GM12891 (cell line): ENCODE results near the gene STPG3.

ENCODE experiments used
- DNase-seq: peaks from one replicate; pipeline ENCODE4 v3.0.0; 2011; ENCODE audit warnings: low spot score; ENCODE audit not compliant: insufficient read length
- FAIRE-seq: peaks from 2 replicates; lab custom pipeline; 2011; peaks lifted over from hg19 to GRCh38; lab: Jason Lieb, UNC
- PAX5 ChIP-seq: IDR thresholded peaks from 2 replicates; pipeline ENCODE4 v1.6.1; 2011; ENCODE audit warnings: low read length, moderate library complexity, mild to moderate bottlenecking; ENCODE audit not compliant: insufficient read depth, severe bottlenecking
- POLR2A ChIP-seq: IDR thresholded peaks from 2 replicates; pipeline ENCODE4 v1.6.1; 2011; ENCODE audit warnings: low read depth, low read length, control low read depth
- POLR2AphosphoS5 ChIP-seq: IDR thresholded peaks from 2 replicates; pipeline ENCODE4 v1.6.1; 2011; ENCODE audit warnings: low read depth, low read length, control low read depth
- POU2F2 ChIP-seq: IDR thresholded peaks from 2 replicates; pipeline ENCODE4 v1.6.1; 2011; ENCODE audit warnings: low read depth, mild to moderate bottlenecking, control low read depth, low read length, moderate library complexity
- SPI1 ChIP-seq: IDR thresholded peaks from 2 replicates; pipeline ENCODE4 v1.6.1; 2011; ENCODE audit warnings: low read depth, low read length, control low read depth
- TAF1 ChIP-seq: IDR thresholded peaks from 2 replicates; pipeline ENCODE4 v1.6.1; 2011; ENCODE audit warnings: low read depth, low read length, control low read depth

STPG3 gene

DNA sequence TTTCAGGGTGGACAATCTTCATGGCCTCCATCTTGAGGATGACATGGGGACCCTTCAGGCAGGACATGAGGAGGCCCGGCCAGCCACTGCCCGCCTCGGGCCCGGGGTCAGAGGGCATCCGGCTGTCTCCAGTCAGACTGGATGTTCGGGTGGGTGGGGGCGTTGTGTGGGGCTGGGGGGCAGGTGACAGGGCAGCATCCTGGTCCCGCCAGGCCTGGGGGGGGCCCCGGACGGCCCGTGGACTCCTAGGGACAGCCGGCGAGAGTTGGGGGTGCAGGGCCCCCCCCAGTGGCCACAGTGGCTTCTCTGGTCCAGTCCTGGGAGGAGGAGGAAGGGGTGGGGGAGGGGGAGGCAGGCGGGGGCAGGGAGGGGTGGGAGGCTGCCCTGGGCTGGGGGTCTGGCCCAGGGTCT lies 30.0 kb upstream of the STPG3 start:
- DNase-seq (no peak), FAIRE-seq (no peak)
- TF ChIP-seq POU2F2 (no peak), TAF1 (no peak), SPI1 (no peak), POLR2A (no peak), PAX5 (no peak), POLR2AphosphoS5 (no peak)

DNA sequence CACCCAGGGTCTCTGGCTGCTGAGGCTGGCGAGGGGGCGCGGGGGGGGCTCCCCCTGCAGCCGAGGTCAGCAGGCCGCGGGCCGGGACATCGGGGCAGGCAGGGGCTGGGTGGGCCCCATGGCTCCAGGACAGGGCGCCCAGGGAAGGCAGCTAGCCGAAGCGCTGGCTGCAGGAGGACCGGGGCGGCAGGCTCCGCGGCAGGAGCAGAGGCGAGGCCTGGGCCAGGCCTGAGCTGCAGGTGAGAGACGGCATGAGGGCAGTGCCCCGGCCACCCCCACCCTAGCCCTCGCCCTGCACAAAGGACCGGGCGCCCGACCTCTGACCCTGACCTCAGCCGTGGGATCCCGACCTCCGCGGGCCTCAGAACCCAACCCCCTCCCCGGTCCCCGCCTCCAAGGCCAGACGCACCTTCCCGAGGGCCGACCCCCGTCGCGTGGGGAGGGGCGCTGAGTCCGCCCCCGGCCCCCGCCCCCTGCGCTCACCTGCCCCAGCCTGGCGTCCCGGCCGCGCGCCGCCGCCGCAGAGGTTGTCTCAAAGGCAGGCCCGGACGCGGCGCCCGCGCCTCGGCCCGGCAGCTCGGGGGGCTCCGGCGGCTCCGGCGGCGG lies 29.5 kb upstream of the STPG3 start:
- TF ChIP-seq SPI1 (no peak), POU2F2 (no peak)
- DNase-seq (no peak), FAIRE-seq (no peak)

DNA sequence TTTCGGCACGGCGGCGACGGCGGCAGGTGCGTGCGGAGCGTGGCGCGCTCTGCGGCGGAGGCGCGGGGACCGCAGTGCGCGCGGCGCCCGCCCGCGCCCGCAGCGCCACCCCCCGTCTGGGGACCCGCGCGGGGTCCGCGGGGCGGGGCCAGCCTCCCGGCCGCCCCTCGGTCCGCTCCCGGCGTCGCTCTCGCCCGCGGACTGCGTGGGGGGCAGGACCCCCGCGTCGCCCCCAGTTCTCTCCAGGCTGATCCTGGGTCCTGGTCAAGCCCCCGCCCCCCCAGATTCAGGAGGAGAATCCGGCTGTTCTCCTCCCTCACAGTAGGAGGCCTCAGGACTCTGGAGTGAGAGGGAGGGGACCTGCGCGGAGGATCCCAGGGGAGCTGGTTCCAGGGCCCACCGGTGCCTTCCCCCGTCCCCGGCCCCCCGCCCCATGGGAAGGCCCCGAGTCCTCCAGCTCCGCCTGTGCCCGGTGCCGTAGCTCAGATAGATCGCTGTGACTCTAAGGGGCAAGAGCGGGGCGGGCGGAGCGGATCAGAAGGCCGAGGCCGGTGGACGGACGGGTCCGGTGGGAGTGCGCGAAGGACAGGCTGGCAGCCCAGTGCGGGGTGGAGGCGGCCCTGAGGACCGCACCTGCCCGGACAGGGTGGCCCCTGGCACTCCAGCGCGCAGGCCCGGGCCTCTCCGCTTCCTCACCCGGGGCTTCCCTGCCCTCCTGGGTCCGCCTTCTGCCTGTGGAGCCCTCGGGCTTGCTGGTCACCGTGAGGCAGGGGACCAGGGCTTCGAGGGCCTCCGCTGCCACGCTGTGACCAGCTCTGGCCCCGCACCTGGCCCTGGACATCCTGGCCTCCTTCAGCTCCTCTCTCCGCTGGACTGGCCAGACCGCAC lies 28.7 kb upstream of the STPG3 start, which contains the start of gene RNF208:
Gene RNF208, minus strand, starts transcription at position 51 of the 888 bp plus-strand sequence. CDS start 1,028 bp downstream, outside the sequence.
- TF ChIP-seq POLR2AphosphoS5 (no peak), PAX5 (no peak), POU2F2 (no peak), SPI1 (no peak), TAF1 (no peak), POLR2A (no peak)
- DNase-seq (no peak), FAIRE-seq (peak; percentile 81)

DNA sequence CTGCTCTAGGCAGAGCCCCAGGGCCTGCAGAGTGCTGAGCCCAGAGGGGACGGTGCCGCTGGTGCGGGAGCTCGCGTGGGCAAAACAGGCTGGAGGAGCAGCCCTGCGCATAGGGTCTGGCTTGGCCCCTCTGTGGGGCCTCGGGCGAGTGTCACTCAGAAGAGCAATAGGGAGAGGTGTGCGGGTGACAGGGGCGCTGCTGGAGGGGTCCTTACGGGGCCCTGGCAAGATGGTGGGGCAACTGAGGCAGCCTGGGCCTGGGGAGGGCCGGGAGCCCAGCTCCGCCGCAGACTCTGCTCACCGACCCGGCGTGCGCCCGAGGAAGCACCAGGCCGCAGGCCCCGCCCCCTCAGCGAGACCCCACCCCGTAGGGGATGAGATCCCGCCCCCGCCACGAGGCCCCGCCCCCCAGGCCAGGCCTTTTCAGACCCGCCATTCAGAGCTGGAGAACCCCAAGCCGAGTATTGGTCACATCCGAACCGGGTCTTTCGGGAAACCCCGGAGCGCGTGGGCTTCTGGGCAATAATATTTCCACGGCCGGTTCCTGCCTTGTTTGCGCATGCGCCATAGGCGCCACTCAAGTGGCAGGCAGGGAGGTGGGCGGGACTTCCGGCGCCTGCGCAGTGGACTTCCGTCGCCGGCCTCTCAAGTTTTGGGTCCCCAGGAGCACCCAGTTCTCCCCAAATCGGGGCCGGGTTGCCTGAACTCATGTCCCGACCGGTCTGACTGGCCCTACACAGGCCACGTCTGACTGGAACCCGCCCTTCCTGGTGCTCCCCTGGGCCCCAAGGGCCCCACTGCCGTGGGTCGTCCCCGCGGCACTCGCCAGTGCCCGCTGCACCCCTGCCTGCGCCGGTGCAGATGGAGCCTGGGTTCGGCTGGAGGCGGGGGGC lies 27.8 kb upstream of the STPG3 start:
- FAIRE-seq (peak; percentile 98), DNase-seq (peak; percentile 99)
- peak; percentile 77 for TF ChIP-seq POLR2AphosphoS5
- no peak for TF ChIP-seq PAX5
- peak; percentile 34; the same call in 1 of the 2 replicates for TF ChIP-seq SPI1
- TF ChIP-seq POU2F2 = 0 out of 2 replicates have a peak, but pooled peaks have one; percentile 29
- TF ChIP-seq TAF1 = peak; percentile 76
- TF ChIP-seq POLR2A = peak; percentile 80

DNA sequence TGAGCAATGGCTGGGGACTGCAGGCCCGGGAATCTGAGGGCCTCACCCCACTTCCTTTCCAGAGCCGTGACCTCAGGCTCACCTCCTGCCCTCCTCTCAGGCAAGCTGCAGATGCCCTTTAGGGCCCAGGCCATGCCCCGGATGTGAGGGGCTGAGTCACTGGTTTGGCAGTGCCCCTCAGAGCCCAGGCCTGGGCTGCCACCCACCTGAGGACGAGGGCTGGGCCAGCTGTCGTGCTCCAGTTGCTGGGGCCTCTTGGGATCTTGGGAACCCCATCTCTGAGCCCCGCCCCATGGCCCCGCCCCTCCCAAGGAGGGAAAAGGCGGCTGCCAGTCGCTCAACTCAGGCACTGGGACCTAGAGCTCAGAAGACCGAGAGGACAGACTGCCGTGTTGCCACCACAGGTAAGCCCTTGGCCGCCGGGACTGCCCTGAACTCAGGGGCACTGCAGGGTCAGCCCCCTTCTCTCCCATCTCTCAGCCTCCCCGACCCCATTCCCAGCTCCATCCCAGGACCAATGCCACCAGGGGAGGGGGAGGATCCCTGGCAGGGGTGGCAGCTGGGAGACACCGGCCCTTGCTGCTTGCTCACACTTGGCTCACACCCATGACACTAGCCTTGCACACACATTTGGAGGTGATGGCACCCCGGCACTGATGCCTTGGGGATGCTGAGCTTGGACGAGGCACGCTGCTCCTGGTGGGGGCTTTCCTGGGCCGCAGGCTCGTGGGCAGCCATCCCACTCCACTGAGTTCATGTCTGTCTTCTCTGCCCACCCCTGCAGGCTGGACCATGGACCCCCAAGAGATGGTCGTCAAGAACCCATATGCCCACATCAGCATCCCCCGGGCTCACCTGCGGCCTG lies 26.0 kb upstream of the STPG3 start, which contains the start of gene CYSRT1:
Gene CYSRT1, plus strand, starts transcription at position 345 of the 865 bp plus-strand sequence. Its CDS starts 448 bp downstream, at position 793.
- TF ChIP-seq TAF1 (no peak), PAX5 (no peak), SPI1 (no peak), POLR2AphosphoS5 (no peak), POU2F2 (no peak), POLR2A (no peak)
- no peak for DNase-seq
- no peak for FAIRE-seq

DNA sequence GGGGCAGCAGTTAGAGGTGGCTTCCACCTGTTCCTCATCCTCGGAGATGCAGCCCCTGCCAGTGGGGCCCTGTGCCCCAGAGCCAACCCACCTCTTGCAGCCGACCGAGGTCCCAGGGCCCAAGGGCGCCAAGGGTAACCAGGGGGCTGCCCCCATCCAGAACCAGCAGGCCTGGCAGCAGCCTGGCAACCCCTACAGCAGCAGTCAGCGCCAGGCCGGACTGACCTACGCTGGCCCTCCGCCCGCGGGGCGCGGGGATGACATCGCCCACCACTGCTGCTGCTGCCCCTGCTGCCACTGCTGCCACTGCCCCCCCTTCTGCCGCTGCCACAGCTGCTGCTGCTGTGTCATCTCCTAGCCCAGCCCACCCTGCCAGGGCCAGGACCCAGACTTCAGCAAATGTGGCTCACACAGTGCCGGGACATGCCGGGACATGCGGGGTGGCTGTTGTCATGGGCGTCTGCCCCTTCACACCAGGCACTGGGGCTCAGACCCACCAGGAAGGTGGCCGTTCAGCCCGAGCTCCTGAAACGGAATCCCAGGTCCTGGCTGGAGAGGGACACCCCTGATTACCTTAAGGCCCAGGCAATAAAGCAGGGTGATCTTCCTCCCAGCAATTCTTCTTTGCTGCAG lies 25.3 kb upstream of the STPG3 start:
- no peak for FAIRE-seq
- TF ChIP-seq SPI1 (no peak), TAF1 (no peak), PAX5 (no peak), POLR2A (no peak), POLR2AphosphoS5 (no peak), POU2F2 (no peak)
- DNase-seq = no peak

DNA sequence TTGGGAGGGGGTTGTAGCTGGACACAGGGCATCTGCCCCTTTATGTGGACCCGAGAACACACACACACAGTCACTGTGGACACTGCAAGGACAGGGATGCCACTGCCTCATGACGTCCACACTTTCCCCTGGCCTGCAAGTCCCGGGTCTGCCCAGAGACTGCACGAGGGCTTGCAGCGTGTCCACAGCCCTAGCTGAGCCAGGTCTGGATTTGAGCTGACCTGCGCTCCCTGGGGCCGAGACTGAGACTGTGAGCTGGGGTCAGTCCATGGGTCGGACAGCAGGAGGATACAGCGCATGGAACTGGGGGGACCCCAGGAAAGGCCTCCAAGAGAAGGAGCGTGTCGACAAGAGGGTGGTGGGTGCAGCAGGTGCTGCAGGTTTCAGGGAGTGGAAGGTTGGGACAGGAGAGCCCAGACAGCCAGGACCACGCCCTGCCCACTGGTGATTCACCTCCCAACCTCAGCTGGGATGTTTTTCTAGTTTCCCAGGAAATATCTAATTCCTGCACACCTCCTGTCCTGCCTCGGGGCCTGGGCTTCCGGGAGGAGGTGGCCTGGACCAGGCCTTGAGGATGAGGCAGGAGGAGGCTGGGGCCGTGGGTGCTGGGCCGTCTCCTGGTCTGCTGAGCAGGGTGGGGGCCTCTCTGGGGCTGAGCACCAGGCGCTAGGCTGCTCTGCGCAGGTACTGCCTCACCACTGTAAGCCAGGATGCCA lies 24.6 kb upstream of the STPG3 start:
- FAIRE-seq (peak; percentile 35), DNase-seq (no peak)
- TF ChIP-seq POU2F2 (no peak), PAX5 (no peak), SPI1 (no peak), POLR2A (no peak), TAF1 (no peak), POLR2AphosphoS5 (no peak)

DNA sequence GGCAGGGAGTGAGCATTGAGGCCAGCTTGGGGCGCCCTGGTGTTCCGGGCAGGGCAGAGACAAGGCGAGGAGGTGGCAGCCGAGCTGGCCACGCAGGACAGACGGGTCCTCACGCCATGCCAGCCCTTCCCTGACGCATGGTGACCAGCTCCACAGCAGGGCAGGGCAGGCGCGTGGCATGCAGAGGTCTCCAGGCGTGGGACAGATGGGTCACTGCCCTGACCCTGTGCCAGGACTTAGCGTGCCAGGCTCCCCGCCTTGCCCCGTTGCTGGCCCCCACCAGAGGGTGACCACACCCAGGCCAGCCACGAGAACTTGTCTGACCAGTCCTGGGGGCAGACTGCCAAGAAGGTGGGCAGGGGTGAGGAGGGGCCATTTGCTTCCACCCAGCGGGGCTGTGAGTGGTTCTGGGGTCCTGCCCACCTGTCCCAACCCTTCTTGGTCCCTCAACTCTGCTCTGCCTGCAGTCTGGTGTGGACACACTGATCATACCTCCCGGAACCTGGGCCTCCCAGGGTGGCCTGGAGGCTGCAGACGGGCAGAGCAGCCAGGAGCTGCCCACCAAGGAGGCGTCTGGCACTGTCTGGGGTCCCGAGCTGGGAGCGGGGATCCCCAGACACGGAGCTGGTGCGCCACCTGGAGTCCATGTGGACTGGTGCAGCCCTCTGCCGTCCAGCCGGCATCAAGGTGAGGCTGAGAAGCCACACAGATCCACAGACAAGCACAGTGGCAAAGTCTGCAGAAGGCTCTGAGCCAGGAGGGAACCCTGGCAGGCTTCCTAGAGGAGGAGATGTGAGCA lies 23.8 kb upstream of the STPG3 start, which contains the start of gene RNF224:
Gene RNF224, plus strand, starts transcription at position 449 of the 799 bp plus-strand sequence. CDS start 834 bp downstream, outside the sequence.
- TF ChIP-seq POLR2A = no peak
- TF ChIP-seq SPI1 = no peak
- no peak for TF ChIP-seq POLR2AphosphoS5
- 0 out of 2 replicates have a peak, but pooled peaks have one; percentile 28 for TF ChIP-seq POU2F2
- no peak for TF ChIP-seq TAF1
- no peak for TF ChIP-seq PAX5
- FAIRE-seq (peak; percentile 98), DNase-seq (peak; percentile 88)
